ENCODE measurements around the gene COMMD10. TPM values are rescaled to one million over a fixed set of nuclear protein-coding genes. Genes with fewer than 3 reads are reported as not detected.

Gene COMMD10
- 36.7 and 38.9 TPM in 2 replicates for total RNA-seq

GRCh38 chr5:116084871-116085715, at the start of gene COMMD10:
COMMD10 (plus strand) TSS chr5:116085025.

Other genes with a start within 250 kb of the COMMD10 start
- gene ATG12, start 243.5 kb upstream of the COMMD10 start, total RNA-seq: 24.7 and 35.1 TPM in 2 replicates
- 66.5 and 69.5 TPM in 2 replicates for gene AP3S1, start 243.1 kb upstream of the COMMD10 start, total RNA-seq
- gene LVRN, start 122.5 kb upstream of the COMMD10 start, total RNA-seq: 0.09 TPM in 2 replicates
- gene ARL14EPL, start 52.6 kb upstream of the COMMD10 start, total RNA-seq: 0.18 TPM in 1 of 2 replicates, not detected in the other